ENCODE results near the gene EMC10. TPM values are rescaled to one million over a fixed set of nuclear protein-coding genes. Genes with fewer than 3 reads are reported as not detected.

Gene EMC10
- 84.3 and 87.3 TPM in 2 replicates for total RNA-seq

DNA sequence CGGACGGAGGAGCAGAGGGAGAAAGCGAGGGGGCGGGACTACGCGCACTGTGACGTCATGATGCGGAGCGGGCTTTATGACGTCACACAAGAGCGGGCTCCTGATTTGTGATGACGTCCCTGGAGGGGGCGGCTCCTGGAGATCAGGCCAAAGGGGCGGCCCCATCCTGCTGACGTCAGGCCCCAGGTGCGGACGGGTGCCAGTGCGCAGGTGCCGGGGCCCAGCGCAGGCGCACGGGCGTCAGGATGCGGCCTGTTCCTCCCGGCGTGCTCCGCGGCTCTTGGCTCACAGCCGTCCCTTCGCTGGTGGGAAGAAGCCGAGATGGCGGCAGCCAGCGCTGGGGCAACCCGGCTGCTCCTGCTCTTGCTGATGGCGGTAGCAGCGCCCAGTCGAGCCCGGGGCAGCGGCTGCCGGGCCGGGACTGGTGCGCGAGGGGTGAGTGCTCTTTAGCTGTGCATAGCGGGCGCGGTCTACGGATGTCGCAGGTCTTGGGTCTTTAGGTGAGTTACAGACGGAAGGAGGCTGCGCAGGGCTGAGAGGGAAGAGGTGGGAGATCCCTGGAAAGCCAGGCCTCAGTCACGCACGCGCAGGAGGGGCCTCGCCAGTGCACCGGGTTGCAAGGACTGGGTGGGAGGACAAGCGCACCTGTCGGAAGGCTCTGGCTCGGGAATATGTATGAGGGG lies at the start of gene EMC10, which contains the start of gene GARIN5A:
EMC10 (plus strand) TSS at position 284 of the 683 bp plus-strand sequence; CDS start at position 322, 38 bp downstream.
GARIN5A (minus strand) TSS at position 625 of the 683 bp plus-strand sequence; CDS start at position 165, 460 bp downstream.

GRCh38 chr19:50432221-50433028 lies 43.9 kb upstream of the EMC10 start, which contains the start of gene MYBPC2:
MYBPC2 (plus strand) TSS chr19:50432892; CDS start chr19:50432954, 62 bp downstream.

DNA sequence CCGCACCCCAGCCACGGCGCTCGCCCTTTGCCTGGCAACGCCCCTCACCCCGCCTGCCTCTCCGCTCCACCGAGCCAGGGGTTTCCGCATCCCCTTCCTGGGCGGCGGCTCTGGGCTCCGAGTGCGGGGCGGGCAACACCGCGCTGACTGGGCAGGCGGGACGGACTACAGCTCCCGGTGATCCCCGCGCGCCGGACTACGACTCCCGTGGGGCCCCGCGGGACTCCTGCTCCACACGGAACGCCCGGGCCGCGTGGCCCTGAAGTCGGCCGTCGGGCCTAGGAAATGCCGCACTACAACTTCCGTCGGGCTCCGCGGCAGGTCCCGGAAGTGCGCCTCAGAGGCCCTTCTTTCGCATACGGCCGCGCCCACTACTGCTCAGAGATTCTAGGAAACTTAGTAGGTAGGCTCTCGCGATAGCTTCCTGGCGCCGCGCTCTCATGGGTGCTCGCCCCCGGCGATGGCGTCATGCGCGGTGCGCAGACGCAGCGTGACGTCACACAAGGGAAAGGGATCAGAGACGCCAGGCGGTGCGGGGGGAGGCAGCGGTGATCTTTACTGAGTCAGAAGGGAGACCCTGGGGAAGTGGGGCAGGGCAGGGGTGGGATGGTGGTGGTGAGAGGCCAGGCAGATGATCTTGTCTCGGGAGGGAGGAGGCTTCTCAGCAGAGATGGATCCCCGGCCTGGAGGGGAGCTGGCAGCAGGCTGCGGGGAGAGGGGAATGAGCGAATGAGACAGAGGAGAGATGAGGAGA lies 34.9 kb downstream of the EMC10 start, which contains the start of gene JOSD2:
JOSD2 (minus strand) TSS at position 123 of the 754 bp plus-strand sequence. CDS start 760 bp downstream, outside the sequence.

DNA sequence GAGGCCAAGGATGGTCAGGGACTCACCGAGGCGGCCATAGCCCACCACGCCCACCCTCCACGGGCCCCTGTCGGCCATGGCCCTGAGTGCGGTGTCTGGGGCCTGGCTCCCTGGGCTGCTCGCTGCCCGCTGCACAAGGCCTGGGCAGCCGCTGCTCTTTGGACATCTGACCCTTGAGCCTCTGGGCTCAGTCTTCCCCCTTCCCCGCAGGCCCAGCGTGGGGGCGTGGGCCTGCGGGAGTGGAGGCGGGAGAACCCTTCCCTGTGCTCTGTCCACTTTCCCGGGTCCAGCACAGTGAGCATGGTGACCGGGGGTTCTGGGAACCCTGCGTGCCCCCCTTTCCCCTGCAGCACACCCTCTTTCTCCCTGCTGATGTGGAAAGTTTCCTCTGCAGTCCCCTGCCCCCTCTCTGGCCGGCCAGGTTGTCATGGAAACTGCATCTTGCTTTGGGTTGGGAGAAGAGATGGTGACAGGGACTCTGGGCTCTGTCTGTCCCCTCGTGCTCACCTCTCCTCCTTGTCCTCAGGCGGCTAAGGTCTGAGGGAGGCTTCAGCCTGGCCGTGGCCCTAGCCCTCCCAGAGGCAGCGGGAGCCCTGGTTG lies 37.5 kb downstream of the EMC10 start, which contains the start of gene ASPDH:
ASPDH (minus strand) TSS at position 168 of the 600 bp plus-strand sequence; CDS start at position 78, 90 bp downstream.

Other genes starting within 250 kb of the EMC10 start
- gene KCNC3, start 147.1 kb upstream of the EMC10 start, total RNA-seq, result 0.46 and 0.53 TPM in 2 replicates
- 0.33 and 0.36 TPM in 2 replicates for gene NAPSA, start 110.9 kb upstream of the EMC10 start, total RNA-seq
- gene NR1H2, start 100.0 kb upstream of the EMC10 start, total RNA-seq, result 89.7 and 97.9 TPM in 2 replicates
- 18.6 and 24.5 TPM in 2 replicates for gene POLD1, start 92.2 kb upstream of the EMC10 start, total RNA-seq
- gene SPIB, start 57.6 kb upstream of the EMC10 start, total RNA-seq, result not detected in 2 replicates
- not detected in 2 replicates for gene MYBPC2, start 43.6 kb upstream of the EMC10 start, total RNA-seq
- gene GARIN5A, start 341 bp downstream of the EMC10 start, total RNA-seq, result 0.23 and 0.39 TPM in 2 replicates
- gene JOSD2, start 34.7 kb downstream of the EMC10 start, total RNA-seq, result 35.9 and 37.4 TPM in 2 replicates
- gene ASPDH, start 37.4 kb downstream of the EMC10 start, total RNA-seq, result not detected in 2 replicates
- 0.26 and 1.2 TPM in 2 replicates for gene LRRC4B, start 91.9 kb downstream of the EMC10 start, total RNA-seq
- 0.20 TPM in 2 replicates for gene SYT3, start 163.4 kb downstream of the EMC10 start, total RNA-seq
- not detected in 2 replicates for gene C19orf81, start 172.9 kb downstream of the EMC10 start, total RNA-seq
- gene SHANK1, start 243.3 kb downstream of the EMC10 start, total RNA-seq, result 5.8 and 6.4 TPM in 2 replicates
- gene CLEC11A, start 246.9 kb downstream of the EMC10 start, total RNA-seq, result 69.0 and 84.0 TPM in 2 replicates